Suprapubic skin (tissue), 3 donors: ENCODE data around the gene SRSF8.

Experiments
- CTCF ChIP-seq, 2 donors: fragments of 200-600 bp in 1 of 2; fragments of 450-650 bp in 1 of 2; sonication (generic) in 1 of 2; IDR thresholded peaks; one replicate each; pipeline ENCODE4 v1.5.1; 2016 to 2019; ENCODE audit warnings: antibody characterized with exemption in 2 of 2, mild to moderate bottlenecking in 1 of 2, moderate library complexity in 1 of 2
- POLR2A ChIP-seq, 2 donors: fragments of 450-650 bp; IDR thresholded peaks; one replicate each; pipeline ENCODE4 v1.6.1; 2017; ENCODE audit warnings: antibody characterized with exemption in 2 of 2, mild to moderate bottlenecking in 2 of 2, moderate library complexity in 2 of 2

- TF ChIP-seq POLR2A (IDR thresholded peaks at IDR 0.05) (no peak), CTCF (IDR thresholded peaks at IDR 0.05) (no peak)
Measured at GRCh38 chr11:95045812-95046211, 20.9 kb upstream of the SRSF8 start.
